Activated CD4-positive, CD25-positive, alpha-beta regulatory T cell (primary cell): Measurements from ENCODE around the gene TMEM168.

Source experiments
- DNase-seq, 4 experiments: peaks; one replicate each; lab custom pipeline; 2025; lab: John Stamatoyannopoulos, UW

TMEM168 gene

DNA sequence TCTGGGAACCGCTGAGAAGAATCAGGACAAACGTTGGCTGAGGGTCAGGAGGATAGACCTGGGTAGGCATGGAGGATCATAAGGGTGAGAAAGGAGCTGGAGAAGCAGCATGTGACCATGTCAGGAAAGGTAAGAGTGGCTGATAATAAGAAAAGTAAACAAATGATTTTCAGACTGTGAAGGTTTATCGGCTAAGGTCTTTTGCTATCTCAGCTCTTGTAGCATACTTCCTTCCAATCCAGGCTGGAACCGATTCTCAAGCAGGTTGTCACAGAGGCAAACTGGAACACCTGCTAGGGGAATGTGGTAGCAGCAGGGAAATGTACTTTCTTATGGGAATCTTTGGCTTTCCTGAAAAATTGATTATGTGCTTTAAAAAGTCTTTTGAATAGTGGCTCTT, 74.7 kb downstream of the TMEM168 start:
- no peak for DNase-seq

DNA sequence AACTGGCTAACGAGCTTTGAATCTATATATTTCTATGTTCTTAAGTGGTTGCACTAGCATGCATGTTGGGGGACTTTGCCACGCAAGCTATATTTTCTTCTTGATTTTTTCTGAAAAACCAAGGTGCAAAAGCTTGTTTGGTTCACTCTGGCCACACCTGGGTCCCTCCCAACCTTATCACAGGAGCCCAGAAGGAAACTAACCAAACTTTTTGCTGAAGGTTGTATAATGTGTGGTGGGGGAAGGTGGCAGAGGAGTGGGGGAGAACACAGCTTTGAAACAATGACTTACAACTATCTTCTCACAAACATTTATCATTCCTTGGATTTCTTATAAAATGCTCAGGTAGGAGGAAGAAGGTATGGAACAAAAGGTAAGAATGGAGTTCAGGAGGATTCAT, 75.3 kb downstream of the TMEM168 start:
- no peak for DNase-seq
